Hepatocyte (in vitro differentiated cells): ENCODE measurements around the gene PKDREJ. TPM values are rescaled to one million over a fixed set of nuclear protein-coding genes. Genes with fewer than 3 reads are reported as not detected.

Experiments
- DNase-seq: peaks from one replicate; pipeline ENCODE4 v3.0.0-alpha.2; 2016; ENCODE audit warnings: low spot score
- H2AFZ ChIP-seq: fragments of 200-600 bp; sonication (generic); 2 replicates; pipeline ENCODE4 v1.6.0; 2016; ENCODE audit warnings: antibody characterized with exemption, mild to moderate bottlenecking
- H3K27ac ChIP-seq: fragments of 200-600 bp; sonication (generic); 2 replicates; pipeline ENCODE4 v1.5.1; 2016; ENCODE audit warnings: mild to moderate bottlenecking
- H3K27me3 ChIP-seq: fragments of 200-600 bp; sonication (generic); 2 replicates; pipeline ENCODE4 v1.6.1; 2016
- H3K36me3 ChIP-seq: fragments of 200-600 bp; sonication (generic); replicated peaks from 2 replicates; pipeline ENCODE4 v1.5.1; 2016; ENCODE audit warnings: low read depth; ENCODE audit not compliant: insufficient read depth
- H3K4me1 ChIP-seq: fragments of 200-600 bp; sonication (generic); 2 replicates; pipeline ENCODE4 v1.5.1; 2016; ENCODE audit warnings: mild to moderate bottlenecking, moderate library complexity; ENCODE audit not compliant: insufficient read depth
- H3K4me2 ChIP-seq: fragments of 200-600 bp; sonication (generic); 2 replicates; pipeline ENCODE4 v1.6.0; 2016
- H3K4me3 ChIP-seq: fragments of 200-600 bp; sonication (generic); 2 replicates; pipeline ENCODE4 v1.5.1; 2016; ENCODE audit warnings: mild to moderate bottlenecking
- H3K79me2 ChIP-seq: fragments of 200-600 bp; sonication (generic); 2 replicates; pipeline ENCODE4 v1.6.0; 2017; ENCODE audit warnings: mild to moderate bottlenecking
- H3K9me2 ChIP-seq: fragments of 200-600 bp; sonication (generic); replicated peaks from 2 replicates; pipeline ENCODE4 v1.6.0; 2017; ENCODE audit warnings: mild to moderate bottlenecking; ENCODE audit not compliant: insufficient read depth
- H3K9me3 ChIP-seq: fragments of 200-600 bp; sonication (generic); 2 replicates; pipeline ENCODE4 v1.5.1; 2016; ENCODE audit warnings: low read depth, mild to moderate bottlenecking
- H4K20me1 ChIP-seq: fragments of 200-600 bp; sonication (generic); 2 replicates; pipeline ENCODE4 v1.6.0; 2016; ENCODE audit warnings: mild to moderate bottlenecking; ENCODE audit not compliant: insufficient read depth, poor library complexity, severe bottlenecking
- CTCF ChIP-seq: fragments of 200-600 bp; sonication (generic); IDR thresholded peaks from 2 replicates; pipeline ENCODE4 v1.5.1; 2016; ENCODE audit warnings: antibody characterized with exemption, mild to moderate bottlenecking; ENCODE audit not compliant: poor library complexity
- EZH2 ChIP-seq: fragments of 200-600 bp; sonication (generic); IDR thresholded peaks from 2 replicates; pipeline ENCODE4 v1.6.1; 2016; ENCODE audit warnings: antibody characterized with exemption, mild to moderate bottlenecking, borderline replicate concordance
- EZH2phosphoT487 ChIP-seq: fragments of 200-600 bp; sonication (generic); IDR thresholded peaks from one replicate; pipeline ENCODE4 v1.6.1; 2018; ENCODE audit warnings: antibody characterized with exemption, mild to moderate bottlenecking, low read depth, moderate library complexity; ENCODE audit not compliant: unreplicated experiment, severe bottlenecking
- WGBS: methylation state at CpG from one replicate; pipeline ENCODE4 v1.1.6; 2016; ENCODE audit warnings: low lambda C conversion rate; ENCODE audit errors: missing lambda C conversion rate; 5-methylcytosine and 5-hydroxymethylcytosine counted together
- polyA plus RNA-seq: library from polyadenylated mRNA; unstranded; fragments of >200 nt; fragmentation: Nextera tagmentation; extraction: Ambion mirVana; gene quantifications from 2 replicates; pipeline ENCODE4 v1.2.1, GENCODE V29; 2016
- total RNA-seq: library from RNA; depleted of rRNA; stranded (reverse); fragments of >200 nt; gene quantifications from 2 replicates; pipeline ENCODE4 v1.2.3, GENCODE V29; 2014

The PKDREJ gene
- total and polyA plus RNA-seq, 2 experiments from 2014 or later = 0.16 TPM; not detected in 1

GRCh38 chr22:46272762-46273431 is 9.8 kb upstream of the PKDREJ start:
- no peak overlapping the region for H3K4me2 ChIP-seq
- H3K9me3 ChIP-seq = no peaks in the 10 kb centered on the region
- H3K27me3 ChIP-seq = no peaks in the 10 kb centered on the region
- H2AFZ ChIP-seq = no peak overlapping the region
- H3K27ac ChIP-seq = no peak overlapping the region
- WGBS = 98% methylated on average over 12 of the region's 12 CpGs
- no peak overlapping the region for H3K4me3 ChIP-seq
- TF ChIP-seq EZH2 (no peak), EZH2phosphoT487 (no peak), CTCF (no peak)
- H3K4me1 ChIP-seq = peaks cover 7% of the 10 kb centered on the region
- peaks cover 22% of the 10 kb centered on the region for H3K79me2 ChIP-seq
- no peak for DNase-seq
- no peaks in the 10 kb centered on the region for H4K20me1 ChIP-seq
- H3K9me2 ChIP-seq = no peaks in the 10 kb centered on the region
- no peaks in the 10 kb centered on the region for H3K36me3 ChIP-seq

- TF ChIP-seq CTCF (no peak), EZH2phosphoT487 (no peak), EZH2 (no peak)
- H3K9me3 ChIP-seq = no peaks in the 10 kb centered on the region
These were observed 9.1 kb upstream of the PKDREJ start for GRCh38 chr22:46272196-46272595.

GRCh38 chr22:46269564-46269963 is 6.4 kb upstream of the PKDREJ start:
- no peak for DNase-seq
- H3K36me3 ChIP-seq = no peaks in the 10 kb centered on the region
- H3K4me1 ChIP-seq = peaks cover 11% of the 10 kb centered on the region
- H3K9me2 ChIP-seq = no peaks in the 10 kb centered on the region
- WGBS = 93% methylated on average over 11 of the region's 11 CpGs
- H2AFZ ChIP-seq = no peak overlapping the region
- TF ChIP-seq CTCF (no peak), EZH2 (no peak), EZH2phosphoT487 (no peak)
- no peaks in the 10 kb centered on the region for H3K27me3 ChIP-seq
- H4K20me1 ChIP-seq = no peaks in the 10 kb centered on the region
- no peak overlapping the region for H3K27ac ChIP-seq
- peak overlapping the region; percentile 81 for H3K4me2 ChIP-seq
- no peak overlapping the region for H3K4me3 ChIP-seq
- H3K79me2 ChIP-seq = peaks cover 22% of the 10 kb centered on the region
- H3K9me3 ChIP-seq = no peaks in the 10 kb centered on the region

More at GRCh38 chr22:46272196-46272595, 9.1 kb upstream of the PKDREJ start:
- Histone ChIP-seq H3K4me3 (no peak overlapping the region), H3K27me3 (no peaks in the 10 kb centered on the region), H3K36me3 (no peaks in the 10 kb centered on the region), H3K27ac (no peak overlapping the region), H4K20me1 (no peaks in the 10 kb centered on the region), H3K4me2 (no peak overlapping the region), H3K79me2 (peaks cover 22% of the 10 kb centered on the region), H2AFZ (no peak overlapping the region), H3K4me1 (peaks cover 7% of the 10 kb centered on the region), H3K9me2 (no peaks in the 10 kb centered on the region)
- DNase-seq = no peak
- WGBS = 98% methylated on average over 8 of the region's 8 CpGs
